ENCODE data around the gene ANKRD62.
"Not testable (repeated sequence)": the region's sequence is repeated elsewhere in the genome, so short reads cannot be mapped to it uniquely, and the experiment has no call there.

Gene ANKRD62

GRCh38 chr18:12099160-12099559, 5.5 kb downstream of the ANKRD62 start:
- DNase-seq = no peak

GRCh38 chr18:12101266-12101665, 7.6 kb downstream of the ANKRD62 start:
- DNase-seq = no peak

- DNase-seq = peak; percentile 28
Observed at GRCh38 chr18:12102136-12102842, 8.6 kb downstream of the ANKRD62 start.

- DNase-seq = no peak
Observed at GRCh38 chr18:12106471-12106870, 12.8 kb downstream of the ANKRD62 start.

- DNase-seq = no peak
Observed at GRCh38 chr18:12109836-12110235, 16.2 kb downstream of the ANKRD62 start.

GRCh38 chr18:12113999-12114646, 20.5 kb downstream of the ANKRD62 start:
- DNase-seq = no peak

- DNase-seq = no peak
Observed at GRCh38 chr18:12119358-12119757, 25.7 kb downstream of the ANKRD62 start.

GRCh38 chr18:12121175-12122042, 27.8 kb downstream of the ANKRD62 start:
- DNase-seq = no peak

- DNase-seq = not testable (repeated sequence)
Observed at GRCh38 chr18:12122043-12122389, 28.4 kb downstream of the ANKRD62 start.

GRCh38 chr18:12127647-12128046, 34.0 kb downstream of the ANKRD62 start:
- not testable (repeated sequence) for DNase-seq

GRCh38 chr18:12138831-12139230, 45.2 kb downstream of the ANKRD62 start:
- DNase-seq = not testable (repeated sequence)

- DNase-seq = not testable (repeated sequence)
Observed at GRCh38 chr18:12140866-12141265, 47.2 kb downstream of the ANKRD62 start.

GRCh38 chr18:12141778-12142177, 48.1 kb downstream of the ANKRD62 start:
- DNase-seq = not testable (repeated sequence)

GRCh38 chr18:12149431-12149830, 55.8 kb downstream of the ANKRD62 start:
- not testable (repeated sequence) for DNase-seq

- DNase-seq = no peak
Observed at GRCh38 chr18:12154361-12154760, 60.7 kb downstream of the ANKRD62 start.

GRCh38 chr18:12155996-12156395, 62.4 kb downstream of the ANKRD62 start:
- peak; percentile 38 for DNase-seq

GRCh38 chr18:12159446-12159845, 65.8 kb downstream of the ANKRD62 start:
- no peak for DNase-seq

GRCh38 chr18:12162786-12163185, 69.1 kb downstream of the ANKRD62 start:
- DNase-seq = no peak

- no peak for DNase-seq
Observed at GRCh38 chr18:12165038-12165768, 71.6 kb downstream of the ANKRD62 start.
